ENCODE results near the gene RNPEPL1.

- TF ChIP-seq POLR2AphosphoS5 (IDR thresholded peaks at IDR 0.05) = no peak
- TF ChIP-seq POLR2A (IDR thresholded peaks at IDR 0.05; ENCODE audit: low read depth) = no peak
These were observed at the start of gene RNPEPL1 for GRCh38 chr2:240567872-240568677.
